AG04450 (cell line): ENCODE measurements around the gene TMEM223. TPM values are rescaled to one million over a fixed set of nuclear protein-coding genes. Genes with fewer than 3 reads are reported as not detected.

Experiments used
- CTCF ChIA-PET: fragments of 300-600, 350-600 bp; formaldehyde crosslinking; extraction: SDS; loops from one replicate; lab custom pipeline; 2022; ENCODE audit warnings: antibody characterized with exemption, inconsistent platforms; lab: Charles Lee
- POLR2A ChIA-PET: fragments of 350-600 bp; formaldehyde crosslinking; extraction: SDS; loops from one replicate; lab custom pipeline; 2021; ENCODE audit warnings: antibody characterized with exemption, inconsistent platforms; lab: Yijun Ruan, JAX
- DNase-seq: peaks from one replicate; pipeline ENCODE4 v3.0.0-alpha.2; 2011; ENCODE audit warnings: low read depth, low spot score
- H3K27ac ChIP-seq: one replicate; pipeline ENCODE4 v1.5.1; 2012; ENCODE audit warnings: low read depth, low read length, control low read depth
- H3K27me3 ChIP-seq: one replicate; pipeline ENCODE4 v1.6.0; 2012; ENCODE audit warnings: low read length; ENCODE audit not compliant: control insufficient read depth, insufficient read depth
- H3K4me3 ChIP-seq: 2 replicates; pipeline ENCODE4 v1.5.1; 2011; ENCODE audit warnings: mild to moderate bottlenecking, low read depth, low read length, control low read depth
- H3K9me3 ChIP-seq: 2 replicates; pipeline ENCODE4 v1.5.1; 2012; ENCODE audit warnings: low read length; ENCODE audit not compliant: control insufficient read depth, insufficient read depth
- CTCF ChIP-seq: IDR thresholded peaks from 2 replicates; pipeline ENCODE4 v1.5.1; 2011; ENCODE audit warnings: low read depth, low read length, control low read depth, inconsistent platforms
- polyA plus RNA-seq: library from polyadenylated mRNA; depleted of rRNA; stranded (reverse); fragments of >200 nt; gene quantifications from 2 replicates; pipeline ENCODE4 v1.2.3, GENCODE V29; 2011

The TMEM223 gene
- polyA plus RNA-seq, 1 experiment = 13.5 TPM

- DNase-seq = no peak
- H3K27ac ChIP-seq = no peak overlapping the region
- H3K27me3 ChIP-seq = no peaks in the 10 kb centered on the region
- no peak for TF ChIP-seq CTCF
- POLR2A ChIA-PET = interaction anchor here (0.7 to 1.5 kb wide), 4 partner anchors 10 to 47 kb away, joined by 3 to 7 read pairs (median 4); partner anchors contain the start of gene NXF1
- CTCF ChIA-PET = interaction anchor here (2.9 kb wide), 1 partner anchor 8 kb away, joined by 13 read pairs; no protein-coding TSS in a partner anchor
- no peak overlapping the region for H3K4me3 ChIP-seq
- peaks cover 4% of the 10 kb centered on the region; the same call in 1 of the 2 replicates for H3K9me3 ChIP-seq
These were observed 2.5 kb upstream of the TMEM223 start for GRCh38 chr11:62794201-62794775.

- DNase-seq = no peak
- POLR2A ChIA-PET = interaction anchor here (0.9 to 1.3 kb wide), 2 partner anchors 12 to 65 kb away, joined by 3 to 4 read pairs; partner anchors contain the start of gene HNRNPUL2
- Histone ChIP-seq H3K9me3 (peaks cover 4% of the 10 kb centered on the region; the same call in 1 of the 2 replicates), H3K4me3 (peak overlapping the region; percentile 35), H3K27ac (peak overlapping the region; percentile 77), H3K27me3 (no peaks in the 10 kb centered on the region)
- CTCF ChIA-PET = no interaction called here
- no peak for TF ChIP-seq CTCF
These were observed 383 bp upstream of the TMEM223 start for GRCh38 chr11:62792202-62792575.

GRCh38 chr11:62789576-62789975, 2.2 kb downstream of the TMEM223 start:
- Histone ChIP-seq H3K4me3 (no peak overlapping the region), H3K27me3 (no peaks in the 10 kb centered on the region), H3K9me3 (peaks cover 4% of the 10 kb centered on the region; the same call in 1 of the 2 replicates), H3K27ac (no peak overlapping the region)
- POLR2A ChIA-PET = interaction anchor here (0.6 to 1.3 kb wide), 4 partner anchors 36 to 65 kb away, joined by 3 to 6 read pairs (median 3); partner anchors contain the start of gene ZBTB3
- CTCF ChIA-PET = interaction anchor here (0.6 to 1.5 kb wide), 2 partner anchors 76 to 92 kb away, joined by 3 to 6 read pairs; no protein-coding TSS in a partner anchor
- no peak for TF ChIP-seq CTCF
- no peak for DNase-seq

- H3K27ac ChIP-seq = no peak overlapping the region
- POLR2A ChIA-PET = interaction anchor here (0.6 to 1.3 kb wide), 3 partner anchors 35 to 77 kb away, joined by 3 to 6 read pairs (median 5); partner anchors contain the start of gene ZBTB3
- peak overlapping the region; percentile 7; the same call in 1 of the 2 replicates for H3K4me3 ChIP-seq
These were observed 2.8 kb downstream of the TMEM223 start for GRCh38 chr11:62788991-62789390.

More at GRCh38 chr11:62788991-62789390, 2.8 kb downstream of the TMEM223 start:
- Histone ChIP-seq H3K27me3 (no peaks in the 10 kb centered on the region), H3K9me3 (peaks cover 4% of the 10 kb centered on the region; the same call in 1 of the 2 replicates)
- TF ChIP-seq CTCF = no peak
- no peak for DNase-seq
- CTCF ChIA-PET = interaction anchor here (0.7 to 1.5 kb wide), 2 partner anchors 16 to 93 kb away, joined by 3 to 6 read pairs; partner anchors contain the start of gene NXF1
